Activated T-helper 1 cell treated with Interleukin-2 at 50 U/mL for 16 hours (primary cell): ENCODE data around the gene KCNK1.
"Not testable (repeated sequence)": the region's sequence is repeated elsewhere in the genome, so short reads cannot be mapped to it uniquely, and the experiment has no call there.

Source experiments
- DNase-seq: peaks from one replicate; pipeline ENCODE4 v3.0.0-alpha.2; 2020; ENCODE audit warnings: low read depth

The KCNK1 gene

GRCh38 chr1:233667741-233668140 lies 53.8 kb downstream of the KCNK1 start:
- DNase-seq, result no peak

- DNase-seq, result no peak
Observed at GRCh38 chr1:233668146-233668724, 54.3 kb downstream of the KCNK1 start.

GRCh38 chr1:233668725-233669294 lies 54.9 kb downstream of the KCNK1 start:
- no peak for DNase-seq

GRCh38 chr1:233670363-233670762 lies 56.5 kb downstream of the KCNK1 start:
- not testable (repeated sequence) for DNase-seq

- no peak for DNase-seq
Observed at GRCh38 chr1:233671286-233671685, 57.4 kb downstream of the KCNK1 start.

GRCh38 chr1:233672732-233673131 lies 58.8 kb downstream of the KCNK1 start:
- DNase-seq, result no peak

- no peak for DNase-seq
Observed at GRCh38 chr1:233673261-233673946, 59.5 kb downstream of the KCNK1 start.

- no peak for DNase-seq
Observed at GRCh38 chr1:233673947-233674431, 60.1 kb downstream of the KCNK1 start.

- no peak for DNase-seq
Observed at GRCh38 chr1:233675446-233675845, 61.5 kb downstream of the KCNK1 start.

- no peak for DNase-seq
Observed at GRCh38 chr1:233675893-233676292, 62.0 kb downstream of the KCNK1 start.

GRCh38 chr1:233677690-233678354 lies 63.9 kb downstream of the KCNK1 start:
- DNase-seq, result no peak

- DNase-seq, result no peak
Observed at GRCh38 chr1:233679030-233679429, 65.1 kb downstream of the KCNK1 start.

GRCh38 chr1:233679591-233680373 lies 65.9 kb downstream of the KCNK1 start:
- DNase-seq, result no peak

- DNase-seq, result no peak
Observed at GRCh38 chr1:233681285-233681684, 67.4 kb downstream of the KCNK1 start.

GRCh38 chr1:233686653-233687052 lies 72.7 kb downstream of the KCNK1 start:
- not testable (repeated sequence) for DNase-seq

GRCh38 chr1:233689017-233689747 lies 75.3 kb downstream of the KCNK1 start:
- no peak for DNase-seq

- no peak for DNase-seq
Observed at GRCh38 chr1:233689748-233690254, 75.9 kb downstream of the KCNK1 start.

GRCh38 chr1:233695901-233696300 lies 82.0 kb downstream of the KCNK1 start:
- DNase-seq, result no peak

GRCh38 chr1:233700338-233700737 lies 86.4 kb downstream of the KCNK1 start:
- DNase-seq, result no peak

- DNase-seq, result no peak
Observed at GRCh38 chr1:233704170-233704897, 90.4 kb downstream of the KCNK1 start.
